GM18520 (cell line): ENCODE measurements around the gene HNRNPK.
A peak's percentile ranks its signal among the peaks of the same experiment; 100 is the strongest.
"Not testable (repeated sequence)": the region's sequence is repeated elsewhere in the genome, so short reads cannot be mapped to it uniquely, and the experiment has no call there.

ENCODE experiments used
- ATAC-seq: cut with Tn5 transposase; IDR thresholded peaks from one replicate; pipeline ENCODE4 v1.9.1; 2021; ENCODE audit not compliant: unreplicated experiment

The HNRNPK gene

GRCh38 chr9:83977196-83977595 lies 2.8 kb downstream of the HNRNPK start:
- ATAC-seq = no peak

- no peak for ATAC-seq
These were observed 3.6 kb downstream of the HNRNPK start for GRCh38 chr9:83976372-83976771.

- ATAC-seq = no peak
These were observed 4.7 kb downstream of the HNRNPK start for GRCh38 chr9:83975300-83975699.

GRCh38 chr9:83972286-83972685 lies 7.7 kb downstream of the HNRNPK start:
- no peak for ATAC-seq

GRCh38 chr9:83971485-83971884 lies 8.5 kb downstream of the HNRNPK start:
- no peak for ATAC-seq

- no peak for ATAC-seq
These were observed 10.4 kb downstream of the HNRNPK start for GRCh38 chr9:83969602-83970001.

- no peak for ATAC-seq
These were observed 12.9 kb downstream of the HNRNPK start for GRCh38 chr9:83967073-83967472.

GRCh38 chr9:83966209-83966582 lies 13.8 kb downstream of the HNRNPK start:
- ATAC-seq = no peak

GRCh38 chr9:83965350-83966208 lies 14.4 kb downstream of the HNRNPK start:
- no peak for ATAC-seq

- no peak for ATAC-seq
These were observed 15.1 kb downstream of the HNRNPK start for GRCh38 chr9:83964973-83965349.

GRCh38 chr9:83962165-83962564 lies 17.9 kb downstream of the HNRNPK start:
- ATAC-seq = no peak

GRCh38 chr9:83960991-83961390 lies 19.0 kb downstream of the HNRNPK start:
- no peak for ATAC-seq

- no peak for ATAC-seq
These were observed 21.0 kb downstream of the HNRNPK start for GRCh38 chr9:83959061-83959460.

- no peak for ATAC-seq
These were observed 22.8 kb downstream of the HNRNPK start for GRCh38 chr9:83957248-83957513.

- ATAC-seq = peak; percentile 72
These were observed 23.4 kb downstream of the HNRNPK start for GRCh38 chr9:83956436-83957247.

- peak; percentile 36 for ATAC-seq
These were observed 24.0 kb downstream of the HNRNPK start for GRCh38 chr9:83956086-83956435.

GRCh38 chr9:83948096-83948495 lies 31.9 kb downstream of the HNRNPK start:
- ATAC-seq = not testable (repeated sequence)

- ATAC-seq = no peak
These were observed 39.3 kb downstream of the HNRNPK start for GRCh38 chr9:83940590-83941303.

GRCh38 chr9:83937861-83938455 lies 42.1 kb downstream of the HNRNPK start:
- peak; percentile 40 for ATAC-seq

- no peak for ATAC-seq
These were observed 43.5 kb downstream of the HNRNPK start for GRCh38 chr9:83936523-83936922.

GRCh38 chr9:83935276-83935935 lies 44.6 kb downstream of the HNRNPK start:
- ATAC-seq = no peak
